ENCODE results near the gene TNNI2. TPM values are rescaled to one million over a fixed set of nuclear protein-coding genes. Genes with fewer than 3 reads are reported as not detected.

The TNNI2 gene
- total RNA-seq, 2 donors from 2014 or later, result 1.0 to 1.3 TPM

- peak; percentile 76 for DNase-seq (ENCODE audit: low spot score)
- intact Hi-C loops (cut with DNase I), result loop anchor here in 1 of 2 donors (10.0 kb wide), 2 partner anchors 55 to 265 kb away; partner anchors contain the start of gene MRPL23
Measured at GRCh38 chr11:1889941-1890855, 51.4 kb downstream of the TNNI2 start.

Small RNA genes lying within 50 kb of the gene (microRNA-seq; reads per million reads assigned to microRNA genes)
- gene MIR4298 (ENCODE audit: borderline microRNAs expressed in 2 of 2) (0 reads per million in 2 donors), gene MIR7847 (ENCODE audit: borderline microRNAs expressed in 2 of 2) (0 reads per million in 2 donors)

Other genes starting within 250 kb of the TNNI2 start
- gene KRTAP5-2, start 240.7 kb upstream of the TNNI2 start, total RNA-seq, result not detected
- gene KRTAP5-3, start 230.5 kb upstream of the TNNI2 start, total RNA-seq, result not detected
- gene KRTAP5-4, start 216.8 kb upstream of the TNNI2 start, total RNA-seq, result not detected
- gene KRTAP5-5, start 209.2 kb upstream of the TNNI2 start, total RNA-seq, result not detected
- not detected for gene KRTAP5-6, start 141.8 kb upstream of the TNNI2 start, total RNA-seq
- 1 to 10 TPM; 1.4 to 2.4 TPM for gene IFITM10, start 88.4 kb upstream of the TNNI2 start, total RNA-seq
- gene CTSD, start 75.1 kb upstream of the TNNI2 start, total RNA-seq, result 100 to 1,000 TPM; 351 to 519 TPM
- not detected for gene SYT8, start 4.0 kb upstream of the TNNI2 start, total RNA-seq
- 100 to 1,000 TPM in 1 of 2 donors, 10 to 100 TPM in 1; 39.1 to 122 TPM for gene LSP1, start 14.1 kb downstream of the TNNI2 start, total RNA-seq
- gene PRR33, start 52.9 kb downstream of the TNNI2 start, total RNA-seq, result under 1 TPM in 1 of 2 donors, not detected in 1; 0.14 TPM
- gene TNNT3, start 80.7 kb downstream of the TNNI2 start, total RNA-seq, result 10 to 100 TPM; 17.9 to 45.3 TPM
- gene MRPL23, start 108.4 kb downstream of the TNNI2 start, total RNA-seq, result 10 to 100 TPM; 22.7 to 23.8 TPM
- 1,000 to 10,000 TPM in 1 of 2 donors, 100 to 1,000 TPM in 1; 430 to 1,696 TPM for gene H19, start 158.9 kb downstream of the TNNI2 start, total RNA-seq